Measurements from ENCODE around the gene KLHL9. TPM values are rescaled to one million over a fixed set of nuclear protein-coding genes. Genes with fewer than 3 reads are reported as not detected.

Gene KLHL9
- total and polyA plus RNA-seq, 2 donors (not counting 1 experiment from before 2014, with no cell fraction given) = 4.3 to 17.6 TPM

DNA sequence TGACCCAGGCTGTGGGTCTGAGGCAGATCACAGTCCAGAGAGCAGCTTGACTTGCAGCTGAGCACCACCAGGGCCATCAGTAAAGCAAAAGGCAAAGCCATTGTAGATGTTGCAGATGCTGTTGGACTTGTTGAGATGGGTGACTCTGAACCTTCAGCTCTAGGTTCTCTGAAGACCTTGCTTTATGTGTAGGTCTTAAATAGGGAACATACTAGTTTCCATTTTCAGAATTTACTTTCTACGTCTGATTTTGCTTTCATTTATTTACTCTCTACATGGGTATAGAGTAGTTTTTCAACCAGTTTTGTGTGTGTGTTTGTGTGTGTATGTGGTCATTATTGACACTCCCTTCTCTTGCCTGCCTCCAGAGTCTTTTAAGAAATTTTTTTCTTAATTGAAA lies 15.6 kb upstream of the KLHL9 start, which contains the start of gene IFNA6:
Gene IFNA6, minus strand, starts transcription at position 101 of the 400 bp plus-strand sequence. Its CDS starts 0 bp downstream, at position 101.
- intact Hi-C loops (cut with micrococcal nuclease) = no loop called here

DNA sequence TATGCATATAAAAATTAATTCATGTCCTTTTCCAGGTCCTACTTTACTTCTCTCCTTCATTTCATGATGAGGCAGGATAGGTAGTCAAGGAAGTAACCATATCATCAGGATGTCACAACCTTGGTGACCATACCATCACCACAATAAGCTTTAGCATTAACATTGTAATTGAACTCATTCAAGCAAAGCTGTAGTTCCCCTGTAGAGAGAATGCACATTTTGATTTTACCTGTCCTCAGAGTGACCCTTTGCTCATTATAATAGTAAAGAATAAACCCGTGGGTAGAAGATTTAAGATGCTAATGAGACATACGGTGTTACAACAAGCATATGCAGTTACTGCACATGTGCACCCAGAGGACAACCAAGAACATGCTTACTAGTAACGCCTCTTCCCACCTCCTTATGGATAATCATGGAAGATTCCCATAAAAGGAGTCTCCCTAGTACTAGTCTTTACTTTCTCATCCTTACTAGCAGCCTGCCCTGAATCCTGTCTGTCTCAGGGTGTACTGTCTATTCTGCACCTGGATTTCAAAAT lies 13.3 kb upstream of the KLHL9 start:
- Histone ChIP-seq H3K4me3 (ENCODE audit: control extremely low read depth in 1 of 5, extremely low read depth in 1 of 5, insufficient read depth in 1 of 5, low read depth in 2 of 5, low read length in 4 of 5) (no peak overlapping the region), H3K4me1 (ENCODE audit: control insufficient read depth in 2 of 2, insufficient read depth in 2 of 2, low read length in 2 of 2) (no peaks in the 10 kb centered on the region), H3K27ac (ENCODE audit: low read length in 2 of 2) (no peak overlapping the region), H3K79me2 (ENCODE audit: control insufficient read depth, insufficient read depth, low read length) (no peaks in the 10 kb centered on the region), H3K9ac (ENCODE audit: low read length) (no peak overlapping the region), H2AFZ (ENCODE audit: insufficient read depth, low read depth, low read length, poor library complexity, severe bottlenecking) (no peak overlapping the region), H3K9me3 (ENCODE audit: control extremely low read depth in 1 of 3, control insufficient read depth in 2 of 3, insufficient read depth in 1 of 3, low read length in 2 of 3) (peaks cover 0 to 2% (median 0%) of the 10 kb centered on the region in 3 donors), H3K4me2 (replicated peaks; ENCODE audit: low read depth, low read length, poor library complexity, severe bottlenecking) (no peak overlapping the region), H4K20me1 (ENCODE audit: control insufficient read depth, insufficient read depth, low read length, poor library complexity, severe bottlenecking) (no peaks in the 10 kb centered on the region), H3K27me3 (replicated peaks in 1 of 4; ENCODE audit: control extremely low read depth in 1 of 4, control insufficient read depth in 3 of 4, insufficient read depth in 4 of 4, low read length in 3 of 4) (peaks cover 0 to 10% (median 5%) of the 10 kb centered on the region in 4 experiments), H3K36me3 (replicated peaks in 1 of 2; ENCODE audit: control extremely low read depth in 1 of 2, control insufficient read depth in 1 of 2, extremely low read depth in 1 of 2, insufficient read depth in 2 of 2, low read length in 1 of 2) (no peaks in the 10 kb centered on the region)
- no peak for TF ChIP-seq EZH2 (IDR thresholded peaks at IDR 0.05; ENCODE audit: borderline replicate concordance, insufficient read depth, low read depth, low read length, poor library complexity, severe bottlenecking)
- TF ChIP-seq, protein P1, sequence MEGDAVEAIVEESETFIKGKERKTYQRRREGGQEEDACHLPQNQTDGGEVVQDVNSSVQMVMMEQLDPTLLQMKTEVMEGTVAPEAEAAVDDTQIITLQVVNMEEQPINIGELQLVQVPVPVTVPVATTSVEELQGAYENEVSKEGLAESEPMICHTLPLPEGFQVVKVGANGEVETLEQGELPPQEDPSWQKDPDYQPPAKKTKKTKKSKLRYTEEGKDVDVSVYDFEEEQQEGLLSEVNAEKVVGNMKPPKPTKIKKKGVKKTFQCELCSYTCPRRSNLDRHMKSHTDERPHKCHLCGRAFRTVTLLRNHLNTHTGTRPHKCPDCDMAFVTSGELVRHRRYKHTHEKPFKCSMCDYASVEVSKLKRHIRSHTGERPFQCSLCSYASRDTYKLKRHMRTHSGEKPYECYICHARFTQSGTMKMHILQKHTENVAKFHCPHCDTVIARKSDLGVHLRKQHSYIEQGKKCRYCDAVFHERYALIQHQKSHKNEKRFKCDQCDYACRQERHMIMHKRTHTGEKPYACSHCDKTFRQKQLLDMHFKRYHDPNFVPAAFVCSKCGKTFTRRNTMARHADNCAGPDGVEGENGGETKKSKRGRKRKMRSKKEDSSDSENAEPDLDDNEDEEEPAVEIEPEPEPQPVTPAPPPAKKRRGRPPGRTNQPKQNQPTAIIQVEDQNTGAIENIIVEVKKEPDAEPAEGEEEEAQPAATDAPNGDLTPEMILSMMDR (IDR thresholded peaks at IDR 0.05) = no peak
- H3K9me3 Mint-ChIP-seq (ENCODE audit: insufficient read depth) = no peaks in the 10 kb centered on the region
- no peak overlapping the region for H3K4me3 Mint-ChIP-seq
- POLR2A ChIA-PET = no interaction called here
- H3K27ac Mint-ChIP-seq = no peak overlapping the region
- CTCF ChIA-PET = interaction anchor here (1.5 kb wide), 1 partner anchor 48 kb away, joined by 3 read pairs; no protein-coding TSS in a partner anchor
- intact Hi-C loops (cut with micrococcal nuclease) = no loop called here
- ATAC-seq (ENCODE audit: low read depth) = no peak
- peaks cover 7% of the 10 kb centered on the region for H3K4me1 Mint-ChIP-seq
- DNase-seq = no peak
- 57% methylated on average over 1 of the region's 3 CpGs for WGBS (ENCODE audit: insufficient coverage)
- H3K27me3 Mint-ChIP-seq = peaks cover 41% of the 10 kb centered on the region

More for the DNA sequence above, 15.6 kb upstream of the KLHL9 start, which contains the start of gene IFNA6:
- H3K4me3 ChIP-seq (ENCODE audit: control extremely low read depth in 1 of 5, extremely low read depth in 1 of 5, insufficient read depth in 1 of 5, low read depth in 2 of 5, low read length in 4 of 5) = no peak within 1 kb of the TSS
- no peak within 1 kb of the TSS for H3K4me2 ChIP-seq (replicated peaks; ENCODE audit: low read depth, low read length, poor library complexity, severe bottlenecking)
- H4K20me1 ChIP-seq (ENCODE audit: control insufficient read depth, insufficient read depth, low read length, poor library complexity, severe bottlenecking) = no peaks in the 10 kb centered on the region
- Mint-ChIP-seq H3K27me3 (peaks cover 30% of the 10 kb centered on the region), H3K4me1 (no peaks in the 10 kb centered on the region), H3K9me3 (ENCODE audit: insufficient read depth) (peaks cover 5% of the 10 kb centered on the region), H3K27ac (no peak within 1 kb of the TSS), H3K4me3 (no peak within 1 kb of the TSS)
- no peak for DNase-seq
- peaks cover 0 to 8% (median 2%) of the 10 kb centered on the region in 4 experiments for H3K27me3 ChIP-seq (replicated peaks in 1 of 4; ENCODE audit: control extremely low read depth in 1 of 4, control insufficient read depth in 3 of 4, insufficient read depth in 4 of 4, low read length in 3 of 4)
- H3K4me1 ChIP-seq (ENCODE audit: control insufficient read depth in 2 of 2, insufficient read depth in 2 of 2, low read length in 2 of 2) = no peaks in the 10 kb centered on the region
- no peaks in the 10 kb centered on the region for H3K79me2 ChIP-seq (ENCODE audit: control insufficient read depth, insufficient read depth, low read length)
- WGBS (ENCODE audit: insufficient coverage) = no CpG with 5 or more reads among the region's 1 CpG
- ChIA-PET POLR2A (no interaction called here), CTCF (no interaction called here)
- H3K27ac ChIP-seq (ENCODE audit: low read length in 2 of 2) = no peak within 1 kb of the TSS
- no peaks in the 10 kb centered on the region for H3K36me3 ChIP-seq (replicated peaks in 1 of 2; ENCODE audit: control extremely low read depth in 1 of 2, control insufficient read depth in 1 of 2, extremely low read depth in 1 of 2, insufficient read depth in 2 of 2, low read length in 1 of 2)
- no peak for TF ChIP-seq EZH2 (IDR thresholded peaks at IDR 0.05; ENCODE audit: borderline replicate concordance, insufficient read depth, low read depth, low read length, poor library complexity, severe bottlenecking)
- TF ChIP-seq, protein P1 (IDR thresholded peaks at IDR 0.05) = no peak
- H2AFZ ChIP-seq (ENCODE audit: insufficient read depth, low read depth, low read length, poor library complexity, severe bottlenecking) = no peak within 1 kb of the TSS
- H3K9ac ChIP-seq (ENCODE audit: low read length) = no peak within 1 kb of the TSS
- no peak for ATAC-seq (ENCODE audit: low read depth)
- peaks cover 0 to 4% (median 0%) of the 10 kb centered on the region in 3 donors for H3K9me3 ChIP-seq (ENCODE audit: control extremely low read depth in 1 of 3, control insufficient read depth in 2 of 3, insufficient read depth in 1 of 3, low read length in 2 of 3)

Data from B cell (primary cell).